22Rv1 (cell line): ENCODE measurements around the gene MAVS.

ENCODE experiments used
- H3K27ac ChIP-seq: fragments of 450-650 bp; 2 replicates; pipeline ENCODE4 v1.5.1; 2017
- ZFX ChIP-seq: fragments of 450-650 bp; IDR thresholded peaks from 2 replicates; pipeline ENCODE4 v1.6.1; 2017; ENCODE audit warnings: antibody characterized with exemption, borderline replicate concordance
- TF ChIP-seq, protein P1 (sequence below): fragments of 450-650 bp; IDR thresholded peaks from 2 replicates; pipeline ENCODE4 v1.5.1; 2017; ENCODE audit warnings: mild to moderate bottlenecking

The MAVS gene

DNA sequence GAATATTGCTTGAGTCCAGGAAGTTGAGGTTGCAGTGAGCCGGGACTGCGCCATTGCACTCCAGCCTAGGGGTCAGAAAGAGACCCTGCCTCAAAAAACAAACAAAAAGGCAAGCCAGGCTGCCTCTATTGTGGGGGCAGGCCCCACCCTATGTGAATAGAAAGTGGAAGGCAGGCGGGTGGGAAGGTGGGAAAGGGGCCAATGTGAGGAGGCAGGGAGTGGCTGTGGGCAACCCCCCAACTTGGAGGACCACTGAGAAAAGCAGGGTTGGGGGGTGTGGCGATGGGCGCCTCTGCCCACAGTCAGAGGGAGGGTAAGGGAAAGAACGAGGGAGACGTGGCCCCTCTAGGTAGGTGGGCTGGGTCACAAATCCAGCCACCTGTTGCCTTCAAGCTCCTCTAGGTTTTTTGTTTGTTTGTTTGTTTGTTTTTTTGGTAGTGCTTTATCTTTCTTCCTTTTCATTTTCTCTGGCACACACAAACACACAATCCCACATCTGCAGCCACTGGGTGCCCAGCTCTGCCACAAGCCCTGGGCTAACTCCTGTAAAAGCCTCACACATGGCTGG lies 31.6 kb upstream of the MAVS start:
- H3K27ac ChIP-seq = no peak overlapping the region
- no peak for TF ChIP-seq ZFX
- TF ChIP-seq, protein P1, sequence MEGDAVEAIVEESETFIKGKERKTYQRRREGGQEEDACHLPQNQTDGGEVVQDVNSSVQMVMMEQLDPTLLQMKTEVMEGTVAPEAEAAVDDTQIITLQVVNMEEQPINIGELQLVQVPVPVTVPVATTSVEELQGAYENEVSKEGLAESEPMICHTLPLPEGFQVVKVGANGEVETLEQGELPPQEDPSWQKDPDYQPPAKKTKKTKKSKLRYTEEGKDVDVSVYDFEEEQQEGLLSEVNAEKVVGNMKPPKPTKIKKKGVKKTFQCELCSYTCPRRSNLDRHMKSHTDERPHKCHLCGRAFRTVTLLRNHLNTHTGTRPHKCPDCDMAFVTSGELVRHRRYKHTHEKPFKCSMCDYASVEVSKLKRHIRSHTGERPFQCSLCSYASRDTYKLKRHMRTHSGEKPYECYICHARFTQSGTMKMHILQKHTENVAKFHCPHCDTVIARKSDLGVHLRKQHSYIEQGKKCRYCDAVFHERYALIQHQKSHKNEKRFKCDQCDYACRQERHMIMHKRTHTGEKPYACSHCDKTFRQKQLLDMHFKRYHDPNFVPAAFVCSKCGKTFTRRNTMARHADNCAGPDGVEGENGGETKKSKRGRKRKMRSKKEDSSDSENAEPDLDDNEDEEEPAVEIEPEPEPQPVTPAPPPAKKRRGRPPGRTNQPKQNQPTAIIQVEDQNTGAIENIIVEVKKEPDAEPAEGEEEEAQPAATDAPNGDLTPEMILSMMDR = no peak

DNA sequence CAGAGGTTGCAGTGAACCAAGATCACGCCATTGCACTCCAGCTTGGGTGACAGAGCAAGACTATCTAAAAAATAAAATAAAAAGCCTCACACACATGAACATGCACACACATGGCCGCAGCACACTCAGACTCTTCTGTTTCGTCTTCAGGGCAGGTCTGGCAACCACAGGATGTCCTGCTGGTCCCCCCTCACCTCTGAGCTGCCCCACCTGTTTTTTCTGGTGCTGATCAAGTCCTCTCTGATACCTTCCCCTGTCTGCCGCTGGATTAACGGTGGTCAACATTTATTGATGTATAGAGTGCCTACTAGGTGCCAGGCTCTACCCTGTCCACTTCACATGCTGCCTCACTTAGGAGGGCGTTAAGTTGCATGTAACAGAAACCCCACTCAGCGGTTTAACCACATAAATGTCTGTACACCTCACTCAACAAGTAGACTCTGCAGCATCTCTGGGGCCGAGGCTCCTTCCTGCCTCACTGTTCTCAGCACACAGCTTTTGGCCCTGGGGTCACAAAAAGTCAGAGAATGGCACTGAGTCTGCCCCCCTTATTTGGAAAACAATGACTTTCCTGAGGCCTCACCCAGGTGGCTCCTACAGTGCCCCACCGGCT lies 30.8 kb upstream of the MAVS start:
- TF ChIP-seq, protein P1 = no peak
- no peak overlapping the region for H3K27ac ChIP-seq

DNA sequence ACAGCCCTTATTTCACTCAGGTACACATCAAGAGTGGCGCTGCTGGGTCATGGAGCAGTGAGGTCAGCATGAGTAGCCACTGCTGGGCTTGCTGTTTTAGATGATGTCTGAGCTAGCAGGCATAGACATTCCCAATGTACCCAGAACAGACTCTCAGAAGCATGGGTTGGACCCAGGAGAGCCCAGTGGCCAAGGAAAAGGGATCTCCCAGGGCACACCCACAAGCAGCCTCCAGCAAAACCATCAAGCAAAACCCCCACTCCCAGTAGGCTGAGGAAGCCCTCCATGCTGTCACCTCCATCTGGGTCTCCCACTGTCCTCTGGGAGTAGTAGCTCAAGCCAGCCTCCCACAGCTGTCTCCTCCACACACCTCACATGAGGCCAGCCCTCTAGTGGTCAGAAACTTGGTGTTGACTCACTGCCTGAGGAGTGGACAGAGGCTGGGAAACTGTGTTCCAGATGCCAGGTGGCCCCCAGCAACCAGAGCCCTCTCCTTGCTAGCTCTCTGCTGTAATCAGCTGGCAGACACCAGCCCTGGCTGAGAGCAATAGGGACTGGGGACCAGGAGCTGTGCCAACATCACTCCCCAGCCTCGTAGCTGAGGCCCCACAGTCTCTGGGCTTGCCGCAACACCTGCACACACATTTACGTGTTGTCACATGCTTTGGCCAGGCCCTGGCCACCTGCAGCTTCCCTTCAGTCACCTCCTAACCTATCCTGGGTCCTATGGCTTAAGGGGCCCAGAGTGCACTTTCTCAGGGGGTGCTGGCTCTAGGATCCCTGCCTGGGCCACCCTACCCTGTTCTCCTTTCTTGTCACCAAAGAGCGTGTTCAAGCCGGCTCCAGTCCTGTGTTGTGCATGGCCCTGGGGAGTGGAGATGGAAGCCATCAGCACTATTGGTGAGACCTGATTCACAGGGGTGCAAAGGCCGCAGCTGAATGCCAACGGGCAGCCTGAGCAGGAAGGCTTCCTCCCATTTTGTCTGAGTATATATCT lies 28.2 kb upstream of the MAVS start:
- TF ChIP-seq, protein P1 = peak; percentile 78
- TF ChIP-seq ZFX = no peak
- peak overlapping the region; percentile 93; the same call in 1 of the 2 replicates for H3K27ac ChIP-seq

DNA sequence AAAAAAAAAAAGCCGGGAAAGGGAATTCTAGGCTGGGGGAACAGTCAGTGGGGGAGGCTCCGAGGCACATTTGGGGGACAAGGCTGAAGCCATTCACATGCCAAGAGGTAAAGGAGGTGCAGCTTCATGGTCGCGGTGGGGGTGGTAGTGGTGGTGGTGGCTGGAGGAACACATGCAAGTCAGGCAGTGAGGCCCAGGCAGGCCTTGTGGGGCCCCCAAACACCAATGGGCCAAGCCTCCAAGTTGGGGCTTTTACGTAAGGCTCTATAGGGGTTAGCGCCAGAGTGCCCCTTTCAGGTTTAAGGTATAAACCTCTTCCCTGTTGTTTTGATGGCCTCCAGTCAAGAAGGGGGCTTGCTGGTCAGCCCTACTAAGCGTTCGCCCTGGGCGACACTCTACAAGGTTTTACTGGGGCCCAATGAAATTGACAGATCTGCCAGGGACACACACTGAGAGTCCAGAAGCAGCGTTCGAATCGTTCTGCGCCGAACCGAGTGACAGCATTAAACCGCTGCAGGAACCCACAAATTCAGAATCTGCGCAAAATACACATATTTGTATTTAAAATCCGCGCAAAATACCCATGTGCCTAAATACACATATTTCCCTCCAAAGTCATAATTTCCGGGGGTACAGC lies 27.1 kb upstream of the MAVS start:
- no peak for TF ChIP-seq ZFX
- TF ChIP-seq, protein P1 = no peak
- H3K27ac ChIP-seq = peak overlapping the region; percentile 93

DNA sequence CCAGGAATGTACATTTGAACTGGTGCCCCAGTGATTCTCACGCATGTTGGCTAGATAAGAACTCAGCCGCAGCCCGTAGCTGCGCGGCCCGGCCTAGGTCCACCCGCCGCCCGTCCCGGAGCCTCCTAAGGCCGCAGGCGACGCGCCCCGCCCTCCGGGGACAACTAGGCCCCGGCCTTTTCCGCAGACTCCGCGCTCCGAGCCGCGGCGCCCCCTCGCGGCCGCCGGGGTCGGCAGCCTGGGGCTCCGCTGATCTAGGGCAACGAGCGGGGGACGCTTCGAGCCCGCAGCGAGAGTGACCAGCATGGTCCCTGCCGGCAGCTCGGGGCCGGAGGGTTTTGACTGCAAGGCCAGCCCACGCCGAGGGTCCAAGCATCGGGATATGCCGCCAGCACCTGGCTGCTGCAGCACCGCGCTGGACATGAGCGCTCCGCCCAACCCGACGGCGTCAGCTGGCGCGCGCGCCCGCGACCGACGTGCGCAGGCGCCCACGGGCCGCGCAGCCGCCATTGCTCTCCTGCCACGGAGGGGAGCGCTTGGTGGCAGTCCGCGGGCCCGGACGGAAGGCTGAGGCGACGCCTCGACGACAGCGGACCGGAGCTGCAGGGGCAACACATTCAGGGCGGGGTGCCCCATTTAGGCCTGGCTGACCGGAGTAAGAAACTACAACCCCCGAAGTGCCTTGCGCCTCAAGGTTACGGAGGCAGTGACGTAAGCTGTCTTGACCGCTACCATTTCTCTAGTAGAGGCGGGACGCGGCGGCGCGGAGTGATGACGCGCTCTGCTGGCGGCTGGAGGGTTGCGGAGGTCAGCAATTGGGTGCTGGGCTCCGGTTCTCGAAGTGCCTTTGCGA lies 26.4 kb upstream of the MAVS start, which contains the start of gene AP5S1:
AP5S1 (plus strand) TSS at position 500 of the 853 bp plus-strand sequence. CDS start 1,571 bp downstream, outside the sequence.
- TF ChIP-seq, protein P1 = peak; percentile 99
- no peak for TF ChIP-seq ZFX
- H3K27ac ChIP-seq = peak within 1 kb of the TSS; percentile 93
